DOHH2 (cell line): Measurements from ENCODE around the gene OR2T6.

Source experiments
- H3F3A ChIP-seq: fragments of 200-600 bp; sonication (generic), shearing (Covaris generic); 2 replicates; pipeline ENCODE4 v1.6.0; 2016; ENCODE audit warnings: antibody characterized with exemption, mild to moderate bottlenecking; ENCODE audit not compliant: control insufficient read depth, insufficient read depth
- H3K27ac ChIP-seq: fragments of 200-600 bp; sonication (generic); 2 replicates; pipeline ENCODE4 v1.5.1; 2014; ENCODE audit warnings: low read depth, mild to moderate bottlenecking, low read length, moderate library complexity
- H3K27me3 ChIP-seq: fragments of 200-600 bp; sonication (generic); 2 replicates; pipeline ENCODE4 v1.6.1; 2014; ENCODE audit warnings: mild to moderate bottlenecking, low read length, mixed read lengths; ENCODE audit not compliant: control insufficient read depth
- H3K36me3 ChIP-seq: fragments of 200-600 bp; sonication (generic); 2 replicates; pipeline ENCODE4 v1.6.1; 2014; ENCODE audit warnings: mild to moderate bottlenecking, low read length, moderate library complexity, mixed read lengths; ENCODE audit not compliant: control insufficient read depth
- H3K4me1 ChIP-seq: fragments of 200-600 bp; sonication (generic); 2 replicates; pipeline ENCODE4 v1.6.1; 2014; ENCODE audit warnings: mild to moderate bottlenecking, low read length, mixed read lengths; ENCODE audit not compliant: control insufficient read depth
- H3K4me2 ChIP-seq: fragments of 200-600 bp; sonication (generic); 2 replicates; pipeline ENCODE4 v1.6.0; 2014; ENCODE audit warnings: mild to moderate bottlenecking, low read length, moderate library complexity
- H3K4me3 ChIP-seq: fragments of 200-600 bp; sonication (generic); 2 replicates; pipeline ENCODE4 v1.5.1; 2014; ENCODE audit warnings: mild to moderate bottlenecking, low read length, mixed read lengths
- H3K79me2 ChIP-seq: fragments of 200-600 bp; sonication (generic); 2 replicates; pipeline ENCODE4 v1.6.1; 2014; ENCODE audit warnings: mild to moderate bottlenecking, low read length, mixed read lengths; ENCODE audit not compliant: control insufficient read depth
- H3K9me2 ChIP-seq: fragments of 200-600 bp; sonication (generic); replicated peaks from 2 replicates; pipeline ENCODE4 v1.6.1; 2014; ENCODE audit warnings: mild to moderate bottlenecking, low read length, mixed read lengths; ENCODE audit not compliant: control insufficient read depth
- H3K9me3 ChIP-seq: fragments of 200-600 bp; sonication (generic); 2 replicates; pipeline ENCODE4 v1.6.1; 2014; ENCODE audit warnings: antibody characterized with exemption, low read length, mixed read lengths; ENCODE audit not compliant: control insufficient read depth, insufficient read depth
- H4K20me1 ChIP-seq: fragments of 200-600 bp; sonication (generic); 2 replicates; pipeline ENCODE4 v1.6.0; 2014; ENCODE audit warnings: low read depth, mild to moderate bottlenecking, antibody characterized with exemption, low read length, moderate library complexity; ENCODE audit not compliant: control insufficient read depth, insufficient read depth
- EZH2phosphoT487 ChIP-seq: fragments of 200-600 bp; sonication (generic); IDR thresholded peaks from 2 replicates; pipeline ENCODE4 v1.6.1; 2017; ENCODE audit warnings: borderline replicate concordance, mild to moderate bottlenecking, antibody characterized with exemption, low read length, moderate library complexity, mixed read lengths
- TF ChIP-seq, protein P1 (sequence below): fragments of 200-600 bp; sonication (generic); IDR thresholded peaks from one replicate; pipeline ENCODE4 v1.5.1; 2014; ENCODE audit warnings: antibody characterized with exemption, mild to moderate bottlenecking, low read depth, low read length; ENCODE audit not compliant: poor library complexity, severe bottlenecking

Gene OR2T6, protein sequence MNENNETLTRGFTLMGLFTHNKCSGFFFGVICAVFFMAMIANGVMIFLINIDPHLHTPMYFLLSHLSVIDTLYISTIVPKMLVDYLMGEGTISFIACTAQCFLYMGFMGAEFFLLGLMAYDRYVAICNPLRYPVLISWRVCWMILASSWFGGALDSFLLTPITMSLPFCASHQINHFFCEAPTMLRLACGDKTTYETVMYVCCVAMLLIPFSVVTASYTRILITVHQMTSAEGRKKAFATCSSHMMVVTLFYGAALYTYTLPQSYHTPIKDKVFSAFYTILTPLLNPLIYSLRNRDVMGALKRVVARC

DNA sequence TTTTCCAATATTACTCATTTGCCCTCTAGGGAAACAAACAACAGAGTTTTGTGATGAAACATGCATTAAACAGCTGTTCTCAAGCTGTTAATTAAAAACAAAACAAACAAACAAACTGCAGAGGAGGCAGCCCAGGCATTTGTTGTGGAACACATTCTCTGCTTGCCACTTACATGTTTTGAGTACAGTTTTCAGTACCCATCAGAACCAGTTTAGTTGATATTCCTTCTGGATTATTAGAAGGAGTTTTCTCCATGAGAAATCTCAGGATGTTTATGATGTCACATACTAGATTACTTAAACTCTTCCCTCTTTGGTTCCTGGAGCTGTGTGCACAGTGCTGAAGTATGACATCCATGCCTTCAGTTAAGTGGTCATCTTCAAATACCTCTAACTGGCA is at the start of gene OR2T6:
TSS of gene OR2T6 (plus strand) at position 301 of the 400 bp plus-strand sequence. CDS start 11,863 bp downstream, outside the sequence.
- no peaks in the 10 kb centered on the region for H3K4me1 ChIP-seq
- H3K9me2 ChIP-seq: no peaks in the 10 kb centered on the region
- no peak within 1 kb of the TSS for H3K4me3 ChIP-seq
- H3K4me2 ChIP-seq: no peak within 1 kb of the TSS
- H3K27ac ChIP-seq: no peak within 1 kb of the TSS
- H3K27me3 ChIP-seq: no peaks in the 10 kb centered on the region
- TF ChIP-seq EZH2phosphoT487: no peak
- TF ChIP-seq, protein P1, sequence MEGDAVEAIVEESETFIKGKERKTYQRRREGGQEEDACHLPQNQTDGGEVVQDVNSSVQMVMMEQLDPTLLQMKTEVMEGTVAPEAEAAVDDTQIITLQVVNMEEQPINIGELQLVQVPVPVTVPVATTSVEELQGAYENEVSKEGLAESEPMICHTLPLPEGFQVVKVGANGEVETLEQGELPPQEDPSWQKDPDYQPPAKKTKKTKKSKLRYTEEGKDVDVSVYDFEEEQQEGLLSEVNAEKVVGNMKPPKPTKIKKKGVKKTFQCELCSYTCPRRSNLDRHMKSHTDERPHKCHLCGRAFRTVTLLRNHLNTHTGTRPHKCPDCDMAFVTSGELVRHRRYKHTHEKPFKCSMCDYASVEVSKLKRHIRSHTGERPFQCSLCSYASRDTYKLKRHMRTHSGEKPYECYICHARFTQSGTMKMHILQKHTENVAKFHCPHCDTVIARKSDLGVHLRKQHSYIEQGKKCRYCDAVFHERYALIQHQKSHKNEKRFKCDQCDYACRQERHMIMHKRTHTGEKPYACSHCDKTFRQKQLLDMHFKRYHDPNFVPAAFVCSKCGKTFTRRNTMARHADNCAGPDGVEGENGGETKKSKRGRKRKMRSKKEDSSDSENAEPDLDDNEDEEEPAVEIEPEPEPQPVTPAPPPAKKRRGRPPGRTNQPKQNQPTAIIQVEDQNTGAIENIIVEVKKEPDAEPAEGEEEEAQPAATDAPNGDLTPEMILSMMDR: no peak
- no peaks in the 10 kb centered on the region for H3K36me3 ChIP-seq
- no peaks in the 10 kb centered on the region for H4K20me1 ChIP-seq
- no peaks in the 10 kb centered on the region for H3K9me3 ChIP-seq
- H3K79me2 ChIP-seq: no peaks in the 10 kb centered on the region
- no peaks in the 10 kb centered on the region for H3F3A ChIP-seq

DNA sequence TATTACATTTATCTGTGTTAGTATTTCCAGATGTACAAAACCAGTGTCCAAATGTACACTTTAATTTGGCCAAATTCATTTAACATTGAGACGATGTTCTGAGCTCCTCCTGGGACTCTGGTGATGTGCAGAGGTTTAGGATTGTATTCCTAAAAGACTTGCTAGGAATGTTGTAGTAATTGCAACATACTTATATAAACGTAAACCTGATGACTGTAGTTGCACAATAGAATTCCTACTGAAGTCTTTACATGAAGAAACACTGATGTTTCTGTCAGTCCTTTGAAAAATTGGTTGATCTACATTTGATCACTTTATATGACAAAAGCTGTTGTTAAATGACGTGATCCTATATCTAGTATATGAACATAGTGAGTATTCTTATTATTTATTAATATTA is 32.1 kb upstream of the OR2T6 start:
- H3K27me3 ChIP-seq: no peaks in the 10 kb centered on the region
- H3K79me2 ChIP-seq: no peaks in the 10 kb centered on the region
- no peak overlapping the region for H3K4me2 ChIP-seq
- no peaks in the 10 kb centered on the region for H3K9me2 ChIP-seq
- no peaks in the 10 kb centered on the region for H3K36me3 ChIP-seq
- no peak overlapping the region for H3K4me3 ChIP-seq
- no peaks in the 10 kb centered on the region for H4K20me1 ChIP-seq
- no peaks in the 10 kb centered on the region for H3K4me1 ChIP-seq
- no peaks in the 10 kb centered on the region for H3K9me3 ChIP-seq
- no peaks in the 10 kb centered on the region for H3F3A ChIP-seq
- no peak for TF ChIP-seq EZH2phosphoT487
- TF ChIP-seq, protein P1: no peak
- no peak overlapping the region for H3K27ac ChIP-seq

DNA sequence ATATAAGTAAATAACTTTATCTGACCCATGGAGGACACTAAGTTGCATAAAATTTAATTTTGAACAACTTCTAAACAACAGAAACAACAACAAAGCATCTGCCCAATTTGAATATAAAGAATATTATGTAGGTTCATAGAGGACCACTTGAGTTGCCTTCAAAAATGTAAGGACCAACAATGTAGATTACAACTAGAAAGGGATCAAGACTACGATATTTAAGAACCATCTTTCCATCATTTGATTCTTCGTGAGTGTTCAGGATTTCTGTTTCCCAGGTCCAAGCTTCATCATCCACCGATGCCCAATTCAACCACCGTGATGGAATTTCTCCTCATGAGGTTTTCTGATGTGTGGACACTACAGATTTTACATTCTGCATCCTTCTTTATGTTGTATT is 27.1 kb upstream of the OR2T6 start, which contains the start of gene OR14C36:
TSS of gene OR14C36 (plus strand) at position 301 of the 400 bp plus-strand sequence. CDS start at position 301, 0 bp downstream.
- no peaks in the 10 kb centered on the region for H3K9me3 ChIP-seq
- H3K4me3 ChIP-seq: no peak within 1 kb of the TSS
- H3K4me1 ChIP-seq: no peaks in the 10 kb centered on the region
- no peaks in the 10 kb centered on the region for H3K36me3 ChIP-seq
- no peaks in the 10 kb centered on the region for H3K27me3 ChIP-seq
- H4K20me1 ChIP-seq: no peaks in the 10 kb centered on the region
- H3K27ac ChIP-seq: no peak within 1 kb of the TSS
- no peaks in the 10 kb centered on the region for H3F3A ChIP-seq
- H3K9me2 ChIP-seq: no peaks in the 10 kb centered on the region
- TF ChIP-seq, protein P1: no peak
- no peak for TF ChIP-seq EZH2phosphoT487
- H3K79me2 ChIP-seq: no peaks in the 10 kb centered on the region
- no peak within 1 kb of the TSS for H3K4me2 ChIP-seq
